ENCODE measurements around the gene OR1L8. TPM values are rescaled to one million over a fixed set of nuclear protein-coding genes. Genes with fewer than 3 reads are reported as not detected.
"Not testable (repeated sequence)": the region's sequence is repeated elsewhere in the genome, so short reads cannot be mapped to it uniquely, and the experiment has no call there.

The OR1L8 gene
- total RNA-seq, 5 donors from 2014 or later (not counting 1 experiment from before 2014, with no cell fraction given), result 0.35 TPM; not detected in 4

GRCh38 chr9:122552812-122553211 is 30.4 kb downstream of the OR1L8 start, which contains the start of gene OR1N2:
TSS of gene OR1N2 (plus strand) at chr9:122553112. CDS start at chr9:122553212, 100 bp downstream.
- CTCF ChIA-PET, result no interaction called here
- H3K27me3 Mint-ChIP-seq, result peaks cover 17 to 26% of the 10 kb centered on the region in 2 donors
- POLR2A ChIA-PET, result no interaction called here
- no peaks in the 10 kb centered on the region for H3K36me3 ChIP-seq (ENCODE audit: control insufficient read depth in 2 of 2, extremely low read depth in 1 of 2, insufficient read depth in 1 of 2, low read length in 1 of 2)
- no peak within 1 kb of the TSS for H3K27ac ChIP-seq (ENCODE audit: low read length)
- no peaks in the 10 kb centered on the region for H3K9me3 ChIP-seq
- peaks cover 2 to 4% of the 10 kb centered on the region in 2 experiments for H3K27me3 ChIP-seq (replicated peaks in 1 of 2; ENCODE audit: control insufficient read depth in 2 of 2, extremely low read depth in 1 of 2, insufficient read depth in 2 of 2, low read length in 1 of 2)
- H3K36me3 Mint-ChIP-seq, result peaks cover 2% of the 10 kb centered on the region
- WGBS (ENCODE audit: insufficient coverage), result 79% methylated on average over 2 of the region's 2 CpGs
- H3K4me3 Mint-ChIP-seq, result no peak within 1 kb of the TSS
- H3K4me1 ChIP-seq (ENCODE audit: control insufficient read depth in 1 of 2, extremely low read depth in 1 of 2, insufficient read depth in 2 of 2, low read length in 2 of 2), result no peaks in the 10 kb centered on the region
- DNase-seq (no peak), ATAC-seq (replicated peaks in 1 of 4) (no peak)
- H3K9me3 Mint-ChIP-seq, result peaks cover 0 to 3% (median 0%) of the 10 kb centered on the region in 3 donors
- H3K4me1 Mint-ChIP-seq, result no peaks in the 10 kb centered on the region
- no peak within 1 kb of the TSS for H3K27ac Mint-ChIP-seq
- no peak within 1 kb of the TSS for H3K4me3 ChIP-seq (ENCODE audit: control insufficient read depth in 1 of 2, extremely low read depth in 1 of 2, low read length in 1 of 2)

- Histone ChIP-seq H3K27me3 (replicated peaks in 1 of 2; ENCODE audit: control insufficient read depth in 2 of 2, extremely low read depth in 1 of 2, insufficient read depth in 2 of 2, low read length in 1 of 2) (peaks cover 2 to 4% of the 10 kb centered on the region in 2 experiments), H3K27ac (ENCODE audit: low read length) (no peak overlapping the region), H3K4me1 (ENCODE audit: control insufficient read depth in 1 of 2, extremely low read depth in 1 of 2, insufficient read depth in 2 of 2, low read length in 2 of 2) (no peaks in the 10 kb centered on the region), H3K36me3 (ENCODE audit: control insufficient read depth in 2 of 2, extremely low read depth in 1 of 2, insufficient read depth in 1 of 2, low read length in 1 of 2) (no peaks in the 10 kb centered on the region), H3K4me3 (ENCODE audit: control insufficient read depth in 1 of 2, extremely low read depth in 1 of 2, low read length in 1 of 2) (no peak overlapping the region), H3K9me3 (no peaks in the 10 kb centered on the region)
- POLR2A ChIA-PET, result no interaction called here
- no peak overlapping the region for H3K27ac Mint-ChIP-seq
- ATAC-seq (replicated peaks in 1 of 4) (no peak), DNase-seq (no peak)
- H3K27me3 Mint-ChIP-seq, result peaks cover 20 to 31% of the 10 kb centered on the region in 2 donors
- peaks cover 0 to 3% (median 0%) of the 10 kb centered on the region in 3 donors for H3K9me3 Mint-ChIP-seq
- H3K4me1 Mint-ChIP-seq, result no peaks in the 10 kb centered on the region
- 69% methylated on average over 2 of the region's 5 CpGs for WGBS (ENCODE audit: insufficient coverage)
- peaks cover 2% of the 10 kb centered on the region for H3K36me3 Mint-ChIP-seq
- CTCF ChIA-PET, result no interaction called here
- no peak overlapping the region for H3K4me3 Mint-ChIP-seq
Observed at GRCh38 chr9:122551371-122551770, 31.8 kb downstream of the OR1L8 start.

GRCh38 chr9:122546196-122546595 is 37.0 kb downstream of the OR1L8 start:
- no peak overlapping the region for H3K4me3 ChIP-seq (ENCODE audit: control insufficient read depth in 1 of 2, extremely low read depth in 1 of 2, low read length in 1 of 2)
- DNase-seq (no peak), ATAC-seq (replicated peaks in 1 of 4) (no peak)
- no peaks in the 10 kb centered on the region for H3K4me1 ChIP-seq (ENCODE audit: control insufficient read depth in 1 of 2, extremely low read depth in 1 of 2, insufficient read depth in 2 of 2, low read length in 2 of 2)
- no peak overlapping the region for H3K27ac ChIP-seq (ENCODE audit: low read length)
- WGBS (ENCODE audit: insufficient coverage), result no CpG with 5 or more reads among the region's 8 CpGs
- Mint-ChIP-seq H3K27ac (no peak overlapping the region), H3K27me3 (peaks cover 9 to 25% of the 10 kb centered on the region in 2 donors), H3K4me1 (no peaks in the 10 kb centered on the region), H3K9me3 (peaks cover 0 to 3% (median 0%) of the 10 kb centered on the region in 3 donors), H3K36me3 (peaks cover 2% of the 10 kb centered on the region), H3K4me3 (no peak overlapping the region)
- CTCF ChIA-PET, result no interaction called here
- POLR2A ChIA-PET, result no interaction called here
- no peaks in the 10 kb centered on the region for H3K9me3 ChIP-seq
- H3K36me3 ChIP-seq (ENCODE audit: control insufficient read depth in 2 of 2, extremely low read depth in 1 of 2, insufficient read depth in 1 of 2, low read length in 1 of 2), result no peaks in the 10 kb centered on the region
- peaks cover 0 to 3% of the 10 kb centered on the region in 2 experiments for H3K27me3 ChIP-seq (replicated peaks in 1 of 2; ENCODE audit: control insufficient read depth in 2 of 2, extremely low read depth in 1 of 2, insufficient read depth in 2 of 2, low read length in 1 of 2)

GRCh38 chr9:122538757-122539156 is 44.4 kb downstream of the OR1L8 start:
- no peaks in the 10 kb centered on the region for H3K36me3 Mint-ChIP-seq
- Histone ChIP-seq H3K9me3 (no peaks in the 10 kb centered on the region), H3K27me3 (replicated peaks in 1 of 2; ENCODE audit: control insufficient read depth in 2 of 2, extremely low read depth in 1 of 2, insufficient read depth in 2 of 2, low read length in 1 of 2) (peaks cover 3 to 4% of the 10 kb centered on the region in 2 experiments), H3K4me1 (ENCODE audit: control insufficient read depth in 1 of 2, extremely low read depth in 1 of 2, insufficient read depth in 2 of 2, low read length in 2 of 2) (no peaks in the 10 kb centered on the region), H3K36me3 (ENCODE audit: control insufficient read depth in 2 of 2, extremely low read depth in 1 of 2, insufficient read depth in 1 of 2, low read length in 1 of 2) (no peaks in the 10 kb centered on the region), H3K27ac (ENCODE audit: low read length) (no peak overlapping the region), H3K4me3 (ENCODE audit: control insufficient read depth in 1 of 2, extremely low read depth in 1 of 2, low read length in 1 of 2) (no peak overlapping the region)
- H3K9me3 Mint-ChIP-seq, result peaks cover 0 to 3% (median 3%) of the 10 kb centered on the region in 3 donors
- ATAC-seq (replicated peaks in 1 of 4) (no peak), DNase-seq (no peak)
- WGBS (ENCODE audit: insufficient coverage), result no CpG with 5 or more reads among the region's 2 CpGs
- no peaks in the 10 kb centered on the region for H3K4me1 Mint-ChIP-seq
- no peak overlapping the region for H3K27ac Mint-ChIP-seq
- POLR2A ChIA-PET, result no interaction called here
- H3K4me3 Mint-ChIP-seq, result no peak overlapping the region
- CTCF ChIA-PET, result no interaction called here
- H3K27me3 Mint-ChIP-seq, result peaks cover 0 to 7% of the 10 kb centered on the region in 2 donors

GRCh38 chr9:122537066-122537465 is 46.1 kb downstream of the OR1L8 start:
- 78% methylated on average over 4 of the region's 7 CpGs for WGBS (ENCODE audit: insufficient coverage)
- DNase-seq; H3K36me3 Mint-ChIP-seq; POLR2A ChIA-PET; H3K9me3 Mint-ChIP-seq; CTCF ChIA-PET; H3K27ac ChIP-seq (ENCODE audit: low read length); H3K27ac Mint-ChIP-seq; H3K4me3 Mint-ChIP-seq; H3K4me1 Mint-ChIP-seq; H3K9me3 ChIP-seq; H3K27me3 Mint-ChIP-seq; H3K4me1 ChIP-seq (ENCODE audit: control insufficient read depth in 1 of 2, extremely low read depth in 1 of 2, insufficient read depth in 2 of 2, low read length in 2 of 2); ATAC-seq (replicated peaks in 1 of 4); H3K36me3 ChIP-seq (ENCODE audit: control insufficient read depth in 2 of 2, extremely low read depth in 1 of 2, insufficient read depth in 1 of 2, low read length in 1 of 2); H3K27me3 ChIP-seq (replicated peaks in 1 of 2; ENCODE audit: control insufficient read depth in 2 of 2, extremely low read depth in 1 of 2, insufficient read depth in 2 of 2, low read length in 1 of 2); H3K4me3 ChIP-seq (ENCODE audit: control insufficient read depth in 1 of 2, extremely low read depth in 1 of 2, low read length in 1 of 2): not testable (repeated sequence)

- ChIA-PET CTCF (no interaction called here), POLR2A (no interaction called here)
- Histone ChIP-seq H3K4me3 (ENCODE audit: control insufficient read depth in 1 of 2, extremely low read depth in 1 of 2, low read length in 1 of 2) (no peak overlapping the region), H3K27ac (ENCODE audit: low read length) (no peak overlapping the region), H3K9me3 (no peaks in the 10 kb centered on the region), H3K4me1 (ENCODE audit: control insufficient read depth in 1 of 2, extremely low read depth in 1 of 2, insufficient read depth in 2 of 2, low read length in 2 of 2) (no peaks in the 10 kb centered on the region), H3K27me3 (replicated peaks in 1 of 2; ENCODE audit: control insufficient read depth in 2 of 2, extremely low read depth in 1 of 2, insufficient read depth in 2 of 2, low read length in 1 of 2) (peaks cover 0 to 5% of the 10 kb centered on the region in 2 experiments), H3K36me3 (ENCODE audit: control insufficient read depth in 2 of 2, extremely low read depth in 1 of 2, insufficient read depth in 1 of 2, low read length in 1 of 2) (no peaks in the 10 kb centered on the region)
- Mint-ChIP-seq H3K4me3 (no peak overlapping the region), H3K27me3 (peaks cover 0 to 3% of the 10 kb centered on the region in 2 donors), H3K36me3 (no peaks in the 10 kb centered on the region), H3K27ac (no peak overlapping the region), H3K4me1 (no peaks in the 10 kb centered on the region), H3K9me3 (peaks cover 0 to 3% (median 3%) of the 10 kb centered on the region in 3 donors)
- WGBS (ENCODE audit: insufficient coverage), result 100% methylated on average over 1 of the region's 1 CpG
- ATAC-seq (replicated peaks in 1 of 4) (no peak), DNase-seq (no peak)
Observed at GRCh38 chr9:122536134-122536533, 47.0 kb downstream of the OR1L8 start.

GRCh38 chr9:122531157-122531556 is 52.0 kb downstream of the OR1L8 start:
- H3K27me3 ChIP-seq (replicated peaks in 1 of 2; ENCODE audit: control insufficient read depth in 2 of 2, extremely low read depth in 1 of 2, insufficient read depth in 2 of 2, low read length in 1 of 2), result peaks cover 0 to 12% of the 10 kb centered on the region in 2 experiments
- H3K9me3 ChIP-seq; POLR2A ChIA-PET; H3K27ac Mint-ChIP-seq; ATAC-seq (replicated peaks in 1 of 4); H3K36me3 ChIP-seq (ENCODE audit: control insufficient read depth in 2 of 2, extremely low read depth in 1 of 2, insufficient read depth in 1 of 2, low read length in 1 of 2); CTCF ChIA-PET; H3K9me3 Mint-ChIP-seq; DNase-seq; H3K4me1 Mint-ChIP-seq; H3K27ac ChIP-seq (ENCODE audit: low read length); H3K36me3 Mint-ChIP-seq; H3K4me3 Mint-ChIP-seq; H3K4me1 ChIP-seq (ENCODE audit: control insufficient read depth in 1 of 2, extremely low read depth in 1 of 2, insufficient read depth in 2 of 2, low read length in 2 of 2); H3K4me3 ChIP-seq (ENCODE audit: control insufficient read depth in 1 of 2, extremely low read depth in 1 of 2, low read length in 1 of 2): not testable (repeated sequence)
- peaks cover 4 to 11% of the 10 kb centered on the region in 2 donors for H3K27me3 Mint-ChIP-seq
- WGBS (ENCODE audit: insufficient coverage), result 69% methylated on average over 3 of the region's 4 CpGs
